Measurements from ENCODE around the gene CAPSL.
"Not testable (repeated sequence)": the region's sequence is repeated elsewhere in the genome, so short reads cannot be mapped to it uniquely, and the experiment has no call there.

CAPSL gene

DNA sequence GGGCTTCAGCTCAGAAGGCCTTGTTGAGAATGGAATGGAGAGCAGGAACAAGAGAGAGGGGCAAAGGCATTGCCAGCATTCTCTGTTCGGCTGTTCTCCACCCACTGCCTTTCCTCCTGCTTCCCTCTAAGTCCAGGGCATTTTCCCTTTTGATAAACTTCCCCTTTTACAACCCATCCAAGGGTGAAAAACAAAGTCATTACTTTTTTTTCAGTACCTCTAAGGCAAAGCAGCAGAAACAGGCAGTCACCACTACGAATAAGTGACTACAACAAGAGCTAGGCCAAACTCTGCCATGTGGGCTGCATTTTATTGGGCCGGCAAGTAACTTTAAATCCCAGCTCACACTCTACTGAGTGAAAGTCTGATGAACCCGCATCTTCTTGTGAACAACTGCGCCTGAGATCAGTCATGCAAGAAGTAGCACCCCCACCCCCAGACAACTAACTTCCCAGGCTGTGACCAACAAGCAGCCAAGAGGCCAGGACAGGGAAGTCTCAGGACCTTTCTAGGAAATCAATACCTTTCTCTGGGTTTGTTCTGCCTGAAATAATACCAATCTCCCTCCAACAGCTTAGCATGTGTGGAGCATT lies 68.6 kb downstream of the CAPSL start:
- Mint-ChIP-seq H3K36me3 (peaks cover 74% of the 10 kb centered on the region), H3K4me1 (peaks cover 91% of the 10 kb centered on the region), H3K4me3 (peak overlapping the region; percentile 49), H3K27me3 (no peaks in the 10 kb centered on the region), H3K9me3 (peaks cover 5% of the 10 kb centered on the region), H3K27ac (peak overlapping the region; percentile 88)

DNA sequence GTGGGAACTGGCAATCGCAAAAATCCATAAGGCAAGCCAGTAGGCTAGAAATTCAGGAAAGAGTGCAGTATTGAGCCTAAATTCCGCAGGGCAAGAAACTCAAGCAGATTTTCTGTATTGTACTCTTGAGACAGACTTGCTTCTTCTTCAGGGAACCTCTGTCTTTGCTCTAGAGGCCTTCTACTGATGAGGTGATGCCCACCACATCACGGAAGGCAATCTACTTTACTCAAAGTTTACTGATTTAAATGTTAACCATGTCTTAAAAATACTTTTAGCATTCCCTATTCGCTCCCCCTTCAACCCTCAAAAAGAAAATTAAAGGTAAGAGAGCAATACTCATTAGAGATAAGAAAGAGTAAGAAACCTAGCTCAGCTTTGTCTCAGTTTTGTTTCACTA lies 70.4 kb downstream of the CAPSL start:
- no peaks in the 10 kb centered on the region for H3K9me3 Mint-ChIP-seq
- H3K27ac Mint-ChIP-seq: peak overlapping the region; percentile 96
- H3K36me3 Mint-ChIP-seq: peaks cover 71% of the 10 kb centered on the region
- H3K27me3 Mint-ChIP-seq: no peaks in the 10 kb centered on the region
- H3K4me3 Mint-ChIP-seq: peak overlapping the region; percentile 23
- H3K4me1 Mint-ChIP-seq: peaks cover 93% of the 10 kb centered on the region

DNA sequence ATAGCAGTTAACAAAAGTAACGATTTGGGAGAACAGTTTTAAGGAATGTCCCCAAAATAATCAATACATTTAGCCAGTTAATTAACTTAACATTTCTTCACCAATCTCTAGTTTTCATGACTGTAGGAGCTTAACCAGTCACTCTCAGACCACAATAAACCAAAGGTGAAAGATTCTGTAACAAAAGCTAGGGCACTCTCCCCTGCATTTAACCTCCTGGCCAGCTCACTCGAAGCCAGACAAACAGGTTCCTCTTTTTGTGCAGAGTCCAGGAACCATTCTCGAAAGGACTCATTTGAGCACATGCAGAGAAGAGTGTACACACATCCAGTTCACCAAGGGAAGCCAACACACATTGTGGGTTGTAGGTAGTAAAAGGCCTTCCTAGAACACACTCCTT lies 75.3 kb downstream of the CAPSL start:
- Mint-ChIP-seq H3K4me1 (peaks cover 88% of the 10 kb centered on the region), H3K4me3 (peak overlapping the region; percentile 93), H3K27ac (peak overlapping the region; percentile 98), H3K36me3 (peaks cover 72% of the 10 kb centered on the region), H3K9me3 (no peaks in the 10 kb centered on the region), H3K27me3 (no peaks in the 10 kb centered on the region)

DNA sequence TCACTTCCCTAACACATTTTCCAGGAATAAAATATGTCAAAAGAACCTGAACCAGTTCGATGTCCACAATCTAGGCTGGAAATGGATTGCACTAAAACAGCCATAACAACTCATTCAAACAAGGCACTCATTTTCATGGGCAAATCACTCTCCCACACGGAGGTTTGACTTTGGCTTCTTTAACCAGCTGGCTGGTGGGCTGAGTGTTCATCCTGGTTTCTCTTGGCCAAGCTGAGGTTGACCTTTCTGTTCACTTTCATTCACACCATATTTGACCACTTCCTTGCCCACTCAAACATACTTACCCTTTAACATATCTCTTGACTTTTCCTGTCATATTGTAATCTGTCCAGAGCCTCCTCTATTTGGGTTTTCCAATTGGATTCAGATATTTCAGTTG lies 76.3 kb downstream of the CAPSL start:
- Mint-ChIP-seq H3K27me3 (no peaks in the 10 kb centered on the region), H3K4me3 (peak overlapping the region; percentile 93), H3K27ac (peak overlapping the region; percentile 98), H3K36me3 (peaks cover 65% of the 10 kb centered on the region), H3K4me1 (peaks cover 80% of the 10 kb centered on the region), H3K9me3 (no peaks in the 10 kb centered on the region)

- peaks cover 62% of the 10 kb centered on the region for H3K36me3 Mint-ChIP-seq
- H3K27ac Mint-ChIP-seq: peak overlapping the region; percentile 98
- peaks cover 80% of the 10 kb centered on the region for H3K4me1 Mint-ChIP-seq
- no peaks in the 10 kb centered on the region for H3K27me3 Mint-ChIP-seq
- no peaks in the 10 kb centered on the region for H3K9me3 Mint-ChIP-seq
- H3K4me3 Mint-ChIP-seq: peak overlapping the region; percentile 93
Observed at GRCh38 chr5:35861718-35862117, 76.7 kb downstream of the CAPSL start.

- peak overlapping the region; percentile 98 for H3K27ac Mint-ChIP-seq
- peak overlapping the region; percentile 93 for H3K4me3 Mint-ChIP-seq
- H3K4me1 Mint-ChIP-seq: peaks cover 80% of the 10 kb centered on the region
- H3K27me3 Mint-ChIP-seq: no peaks in the 10 kb centered on the region
- no peaks in the 10 kb centered on the region for H3K9me3 Mint-ChIP-seq
- peaks cover 56% of the 10 kb centered on the region for H3K36me3 Mint-ChIP-seq
Observed at GRCh38 chr5:35860686-35861085, 77.7 kb downstream of the CAPSL start.

GRCh38 chr5:35859101-35859661 lies 79.2 kb downstream of the CAPSL start:
- peaks cover 80% of the 10 kb centered on the region for H3K4me1 Mint-ChIP-seq
- peak overlapping the region; percentile 93 for H3K4me3 Mint-ChIP-seq
- H3K27me3 Mint-ChIP-seq: no peaks in the 10 kb centered on the region
- peak overlapping the region; percentile 98 for H3K27ac Mint-ChIP-seq
- H3K36me3 Mint-ChIP-seq: peaks cover 48% of the 10 kb centered on the region
- H3K9me3 Mint-ChIP-seq: no peaks in the 10 kb centered on the region

DNA sequence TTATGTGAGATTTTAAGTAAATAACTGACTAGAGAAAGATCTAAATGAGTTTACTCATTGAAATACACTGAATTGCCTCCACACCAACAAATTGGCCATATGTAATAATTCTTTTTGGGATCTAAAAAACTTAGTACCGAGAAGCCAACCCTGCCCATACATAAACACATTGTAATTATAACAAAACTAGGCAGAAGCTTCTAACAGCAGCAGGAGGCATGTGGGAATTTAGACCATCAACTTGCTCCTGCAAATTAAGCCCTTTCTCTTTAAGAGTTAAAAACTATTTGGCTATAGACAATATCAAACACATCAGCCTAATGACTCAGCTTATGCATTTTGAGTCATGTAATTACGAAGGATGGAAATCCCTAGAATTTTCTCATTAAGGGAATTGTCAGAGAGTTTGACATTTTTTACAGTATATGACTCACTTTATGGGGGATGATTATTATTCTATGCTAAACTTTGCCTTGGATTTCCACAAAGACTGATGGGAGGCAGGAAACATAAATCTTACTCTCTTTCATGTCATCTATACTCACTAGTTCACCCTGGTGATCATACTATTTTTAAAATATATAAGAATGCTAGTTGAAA lies 80.7 kb downstream of the CAPSL start:
- Mint-ChIP-seq H3K36me3 (peaks cover 39% of the 10 kb centered on the region), H3K27me3 (no peaks in the 10 kb centered on the region), H3K4me3 (peak overlapping the region; percentile 90), H3K27ac (peak overlapping the region; percentile 96), H3K4me1 (peaks cover 77% of the 10 kb centered on the region), H3K9me3 (no peaks in the 10 kb centered on the region)

DNA sequence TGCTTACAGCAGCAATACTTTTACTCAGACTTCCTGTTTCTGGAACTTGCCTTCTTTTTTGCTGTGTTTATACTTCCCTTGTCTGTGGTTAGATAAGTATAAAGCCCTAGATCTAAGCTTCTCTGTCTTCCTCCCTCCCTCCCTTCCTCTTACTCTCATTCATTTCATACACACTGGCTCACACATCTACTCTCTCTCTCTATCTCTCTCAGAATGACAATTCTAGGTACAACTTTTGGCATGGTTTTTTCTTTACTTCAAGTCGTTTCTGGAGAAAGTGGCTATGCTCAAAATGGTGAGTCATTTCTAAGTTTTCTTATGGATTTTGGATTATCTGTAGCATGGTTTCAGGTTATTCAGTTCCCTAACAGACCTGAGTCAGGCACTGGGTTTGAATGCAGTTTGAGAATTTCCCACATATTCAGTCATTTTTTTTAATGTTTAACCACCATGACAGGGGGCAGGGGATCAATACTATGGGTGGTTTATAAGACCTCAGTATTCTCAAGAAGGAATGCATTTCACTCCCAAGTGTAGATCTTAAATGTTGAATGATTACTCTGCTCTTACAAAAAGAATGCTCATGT lies 81.6 kb downstream of the CAPSL start, which contains the start of gene IL7R:
IL7R (plus strand) TSS at position 127 of the 587 bp plus-strand sequence; CDS start at position 214, 87 bp downstream.
- Mint-ChIP-seq H3K4me1 (peaks cover 76% of the 10 kb centered on the region), H3K36me3 (peaks cover 34% of the 10 kb centered on the region), H3K9me3 (no peaks in the 10 kb centered on the region), H3K27ac (peak within 1 kb of the TSS; percentile 99), H3K4me3 (peak within 1 kb of the TSS; percentile 90), H3K27me3 (no peaks in the 10 kb centered on the region)

GRCh38 chr5:35856186-35856764 lies 82.1 kb downstream of the CAPSL start:
- Mint-ChIP-seq H3K27ac (peak overlapping the region; percentile 96), H3K36me3 (peaks cover 28% of the 10 kb centered on the region), H3K4me3 (peak overlapping the region; percentile 90), H3K4me1 (peaks cover 76% of the 10 kb centered on the region)
- H3K9me3 Mint-ChIP-seq, H3K27me3 Mint-ChIP-seq: not testable (repeated sequence)

GRCh38 chr5:35855187-35855586 lies 83.2 kb downstream of the CAPSL start:
- Mint-ChIP-seq H3K9me3 (no peaks in the 10 kb centered on the region), H3K27me3 (no peaks in the 10 kb centered on the region), H3K4me1 (peaks cover 76% of the 10 kb centered on the region), H3K36me3 (peaks cover 19% of the 10 kb centered on the region), H3K27ac (peak overlapping the region; percentile 99), H3K4me3 (peak overlapping the region; percentile 90)

All from activated naive CD4-positive, alpha-beta T cell treated with anti-CD3 and anti-CD28 coated beads, Interleukin-2, amount 50 U/mL, for 24 hours (primary cell).